Measurements from ENCODE around the gene TCF7L1. TPM values are rescaled to one million over a fixed set of nuclear protein-coding genes. Genes with fewer than 3 reads are reported as not detected.

The TCF7L1 gene
- polyA plus RNA-seq, 1 experiment: 3.2 TPM

DNA sequence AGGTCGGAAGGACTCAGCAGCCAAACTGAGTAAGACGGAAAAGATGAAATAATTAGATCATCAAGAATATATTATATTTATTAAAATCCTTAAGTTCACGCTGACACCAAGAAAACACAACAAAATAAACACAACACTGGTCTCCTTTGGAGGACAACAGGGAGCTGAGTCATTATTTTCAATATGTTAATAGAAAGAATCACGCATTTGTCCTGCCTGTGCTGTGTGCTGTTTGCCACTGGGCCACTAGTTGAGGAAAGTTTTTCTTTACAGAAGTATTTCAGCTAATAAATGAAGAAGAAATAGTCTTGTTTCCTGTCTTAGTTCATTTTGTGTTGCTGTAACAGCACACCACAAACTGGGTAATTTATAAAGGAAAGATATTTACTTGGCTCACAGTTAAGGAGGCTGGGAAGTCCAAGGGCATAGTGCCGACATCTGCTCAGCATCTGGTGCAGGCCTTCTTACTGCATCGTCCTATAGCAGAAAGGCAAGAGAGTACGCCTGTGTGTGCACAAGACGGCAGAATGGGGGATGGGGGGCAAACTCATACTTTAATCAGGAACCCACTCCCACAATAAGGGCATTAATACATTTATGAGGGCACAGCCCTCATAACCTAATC is 88.0 kb downstream of the TCF7L1 start:
- Histone ChIP-seq H3K27me3 (ENCODE audit: control insufficient read depth, insufficient read depth, low read length) (no peaks in the 10 kb centered on the region), H3K4me3 (ENCODE audit: low read depth, low read length) (no peak overlapping the region), H3K36me3 (ENCODE audit: control insufficient read depth, insufficient read depth, low read length) (no peaks in the 10 kb centered on the region)
- DNase-seq (ENCODE audit: low read depth): no peak
- TF ChIP-seq, protein P1, sequence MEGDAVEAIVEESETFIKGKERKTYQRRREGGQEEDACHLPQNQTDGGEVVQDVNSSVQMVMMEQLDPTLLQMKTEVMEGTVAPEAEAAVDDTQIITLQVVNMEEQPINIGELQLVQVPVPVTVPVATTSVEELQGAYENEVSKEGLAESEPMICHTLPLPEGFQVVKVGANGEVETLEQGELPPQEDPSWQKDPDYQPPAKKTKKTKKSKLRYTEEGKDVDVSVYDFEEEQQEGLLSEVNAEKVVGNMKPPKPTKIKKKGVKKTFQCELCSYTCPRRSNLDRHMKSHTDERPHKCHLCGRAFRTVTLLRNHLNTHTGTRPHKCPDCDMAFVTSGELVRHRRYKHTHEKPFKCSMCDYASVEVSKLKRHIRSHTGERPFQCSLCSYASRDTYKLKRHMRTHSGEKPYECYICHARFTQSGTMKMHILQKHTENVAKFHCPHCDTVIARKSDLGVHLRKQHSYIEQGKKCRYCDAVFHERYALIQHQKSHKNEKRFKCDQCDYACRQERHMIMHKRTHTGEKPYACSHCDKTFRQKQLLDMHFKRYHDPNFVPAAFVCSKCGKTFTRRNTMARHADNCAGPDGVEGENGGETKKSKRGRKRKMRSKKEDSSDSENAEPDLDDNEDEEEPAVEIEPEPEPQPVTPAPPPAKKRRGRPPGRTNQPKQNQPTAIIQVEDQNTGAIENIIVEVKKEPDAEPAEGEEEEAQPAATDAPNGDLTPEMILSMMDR (IDR thresholded peaks at IDR 0.05; ENCODE audit: insufficient read depth, low read depth, low read length): no peak
- ChIA-PET POLR2A (no interaction called here), CTCF (interaction anchor here (2.1 kb wide), 1 partner anchor 88 kb away, joined by 8 read pairs; the partner anchor contains the start of gene TCF7L1)

DNA sequence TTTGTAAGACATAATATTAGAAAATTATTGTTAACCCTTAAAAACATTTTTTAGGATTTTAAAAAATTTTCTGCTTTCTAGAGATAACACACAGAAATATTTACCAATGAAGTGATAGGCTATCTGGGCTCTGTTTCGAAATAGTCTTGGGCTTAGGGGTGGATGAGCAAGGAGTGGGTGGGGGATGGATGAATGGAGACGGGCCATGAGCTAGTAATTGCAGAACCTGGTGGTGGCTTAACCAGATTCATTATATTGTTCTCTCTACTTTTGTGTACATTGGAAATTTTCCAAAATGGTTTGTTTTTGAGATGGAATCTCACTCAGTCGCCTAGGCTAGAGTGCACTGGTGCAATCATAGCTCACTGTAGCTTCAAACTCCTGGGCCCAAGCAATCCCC is 89.6 kb downstream of the TCF7L1 start:
- TF ChIP-seq, protein P1 (IDR thresholded peaks at IDR 0.05; ENCODE audit: insufficient read depth, low read depth, low read length): no peak
- POLR2A ChIA-PET: no interaction called here
- no peak for DNase-seq (ENCODE audit: low read depth)
- CTCF ChIA-PET: interaction anchor here (1.4 kb wide), 1 partner anchor 24 kb away, joined by 3 read pairs; no protein-coding TSS in a partner anchor
- H3K27me3 ChIP-seq (ENCODE audit: control insufficient read depth, insufficient read depth, low read length): no peaks in the 10 kb centered on the region
- H3K4me3 ChIP-seq (ENCODE audit: low read depth, low read length): no peak overlapping the region
- H3K36me3 ChIP-seq (ENCODE audit: control insufficient read depth, insufficient read depth, low read length): no peaks in the 10 kb centered on the region

DNA sequence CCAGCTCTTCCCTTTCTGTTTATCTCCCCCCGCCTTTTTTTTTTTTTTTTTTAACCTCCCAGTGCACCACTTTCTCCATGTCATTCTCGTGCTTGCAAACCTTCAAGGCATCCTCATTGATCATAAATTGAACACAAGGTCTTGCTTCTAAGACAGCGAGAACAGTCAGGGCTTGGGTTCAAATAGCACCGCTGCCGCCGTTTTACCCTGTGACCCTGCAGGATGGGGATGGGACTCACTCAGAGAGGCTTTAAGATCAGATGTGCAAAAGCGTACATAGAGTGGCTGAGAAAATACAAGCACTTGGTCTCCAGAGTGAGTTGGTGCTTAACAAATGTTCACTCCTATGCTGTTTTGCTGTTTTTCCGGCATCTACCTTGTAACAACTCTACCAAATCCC is 93.6 kb downstream of the TCF7L1 start:
- TF ChIP-seq, protein P1 (IDR thresholded peaks at IDR 0.05; ENCODE audit: insufficient read depth, low read depth, low read length): no peak
- DNase-seq (ENCODE audit: low read depth): no peak
- ChIA-PET POLR2A (no interaction called here), CTCF (interaction anchor here (1.4 to 1.5 kb wide), 2 partner anchors 39 to 73 kb away, joined by 4 read pairs; no protein-coding TSS in a partner anchor)
- Histone ChIP-seq H3K4me3 (ENCODE audit: low read depth, low read length) (no peak overlapping the region), H3K27me3 (ENCODE audit: control insufficient read depth, insufficient read depth, low read length) (no peaks in the 10 kb centered on the region), H3K36me3 (ENCODE audit: control insufficient read depth, insufficient read depth, low read length) (no peaks in the 10 kb centered on the region)

DNA sequence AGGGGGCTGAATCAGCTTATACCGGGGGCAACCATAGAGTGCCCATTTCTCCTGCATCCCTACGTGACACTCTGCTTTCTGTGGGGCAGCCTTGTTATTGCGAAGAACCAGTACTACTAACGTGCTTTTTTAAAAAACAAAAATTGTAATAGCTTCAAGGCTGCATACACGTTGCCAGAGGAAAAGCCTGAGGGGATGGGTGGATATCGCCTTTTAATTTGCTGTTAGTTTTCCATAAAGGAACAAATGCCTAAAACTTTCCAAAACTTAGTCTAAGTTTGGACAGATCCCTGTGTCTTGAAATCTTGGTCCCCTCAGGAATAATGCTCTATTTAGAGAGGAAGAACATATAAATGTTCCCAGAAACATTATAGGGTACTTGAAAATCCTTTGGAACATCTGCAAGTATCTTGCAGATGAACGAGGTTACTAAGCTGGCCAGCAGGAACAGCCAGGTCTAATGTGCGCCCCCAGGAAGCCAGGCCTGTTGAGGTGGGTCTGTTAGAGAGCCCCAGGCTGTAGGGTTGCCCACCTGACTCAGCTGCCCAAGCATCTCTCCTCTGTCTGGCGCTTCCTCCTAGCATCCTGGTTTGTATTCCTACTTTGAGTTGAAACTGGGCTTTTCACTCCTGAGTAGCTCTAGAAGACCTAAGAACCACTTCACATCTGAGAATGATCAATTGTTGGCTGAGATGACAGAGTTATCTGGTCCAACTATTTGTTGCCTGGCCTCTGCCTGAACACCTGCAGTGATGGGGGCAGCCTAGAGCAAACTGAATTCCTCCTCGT is 97.7 kb downstream of the TCF7L1 start:
- ChIA-PET CTCF (interaction anchor here (0.6 to 1.1 kb wide), 5 partner anchors 9 to 98 kb away, joined by 3 to 4 read pairs (median 3); no protein-coding TSS in a partner anchor), POLR2A (no interaction called here)
- Histone ChIP-seq H3K36me3 (ENCODE audit: control insufficient read depth, insufficient read depth, low read length) (no peaks in the 10 kb centered on the region; the same call in none of the 2 replicates), H3K4me3 (ENCODE audit: low read depth, low read length) (no peak overlapping the region), H3K27me3 (ENCODE audit: control insufficient read depth, insufficient read depth, low read length) (no peaks in the 10 kb centered on the region)
- TF ChIP-seq, protein P1 (IDR thresholded peaks at IDR 0.05; ENCODE audit: insufficient read depth, low read depth, low read length): no peak
- DNase-seq (ENCODE audit: low read depth): no peak

DNA sequence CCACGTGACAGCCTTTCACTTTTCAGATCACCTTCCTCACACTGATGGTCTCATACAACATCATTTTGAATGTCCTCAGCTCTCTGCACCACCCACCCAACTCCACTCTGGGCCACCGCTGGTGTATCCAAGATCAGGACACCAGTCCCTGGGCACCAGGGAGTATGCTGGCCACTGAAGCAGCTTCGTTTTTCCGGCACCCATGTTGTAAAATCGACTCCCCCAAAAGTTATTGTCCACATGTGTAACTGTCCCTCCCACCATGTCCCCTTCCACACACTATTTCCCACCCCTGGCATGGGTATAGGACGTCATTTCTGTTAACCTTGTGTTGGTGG is 98.2 kb downstream of the TCF7L1 start:
- Histone ChIP-seq H3K36me3 (ENCODE audit: control insufficient read depth, insufficient read depth, low read length) (no peaks in the 10 kb centered on the region; the same call in none of the 2 replicates), H3K27me3 (ENCODE audit: control insufficient read depth, insufficient read depth, low read length) (no peaks in the 10 kb centered on the region), H3K4me3 (ENCODE audit: low read depth, low read length) (no peak overlapping the region)
- ChIA-PET CTCF (interaction anchor here (1.1 kb wide), 1 partner anchor 16 kb away, joined by 4 read pairs; no protein-coding TSS in a partner anchor), POLR2A (no interaction called here)
- DNase-seq (ENCODE audit: low read depth): no peak
- TF ChIP-seq, protein P1 (IDR thresholded peaks at IDR 0.05; ENCODE audit: insufficient read depth, low read depth, low read length): no peak
